CD4-positive, alpha-beta T cell (primary cell): ENCODE data around the gene KIAA2012. TPM values are rescaled to one million over a fixed set of nuclear protein-coding genes. Genes with fewer than 3 reads are reported as not detected.

Source experiments
- ATAC-seq: fragments of 200-7000 bp; cut with Tn5 transposase; one replicate; pipeline ENCODE4 v1.10.0; 2022; ENCODE audit warnings: mild to moderate bottlenecking; ENCODE audit not compliant: poor library complexity
- CTCF ChIA-PET: fragments of 350-600 bp; sonication (Branson Sonifier 250); formaldehyde crosslinking; loops from one replicate; lab custom pipeline; 2021; ENCODE audit warnings: antibody characterized with exemption, inconsistent platforms; lab: Charles Lee
- POLR2A ChIA-PET: fragments of 350-600 bp; sonication (Branson Sonifier 250); formaldehyde crosslinking; loops from one replicate; lab custom pipeline; 2021; ENCODE audit warnings: antibody characterized with exemption, inconsistent platforms; lab: Charles Lee
- DNase-seq, 14 experiments: peaks; one replicate each; pipeline ENCODE4 v3.0.0-alpha.2; 2013 to 2020; ENCODE audit warnings: mixed read lengths in 2 of 14
- H3K27ac ChIP-seq, 2 donors: one replicate each; pipeline versions ENCODE4 v1.5.1 to v1.7.0; 2013; ENCODE audit warnings: low read length in 2 of 2, low read depth in 1 of 2, mild to moderate bottlenecking in 1 of 2
- H3K27me3 ChIP-seq, 2 experiments: 1 replicate in 1 of 2; 2 replicates in 1 of 2; pipeline versions ENCODE4 v1.6.1 to v1.7.0; 2013; ENCODE audit warnings: low read length in 2 of 2, control low read depth in 1 of 2, mild to moderate bottlenecking in 1 of 2, moderate library complexity in 1 of 2; ENCODE audit not compliant: insufficient read depth in 2 of 2, control insufficient read depth in 1 of 2
- H3K36me3 ChIP-seq: one replicate; pipeline ENCODE4 v1.6.1; 2013; ENCODE audit warnings: low read length, control low read depth; ENCODE audit not compliant: insufficient read depth
- H3K4me1 ChIP-seq: one replicate; pipeline ENCODE4 v1.6.1; 2013; ENCODE audit warnings: low read length, control low read depth; ENCODE audit not compliant: insufficient read depth
- H3K4me3 ChIP-seq: one replicate; pipeline ENCODE4 v1.5.1; 2013; ENCODE audit warnings: mild to moderate bottlenecking, low read length, moderate library complexity
- H3K9me3 ChIP-seq, 2 experiments: 1 replicate in 1 of 2; 2 replicates in 1 of 2; pipeline versions ENCODE4 v1.6.1 to v1.7.0; 2013; ENCODE audit warnings: low read length in 2 of 2, mild to moderate bottlenecking in 2 of 2, control low read depth in 1 of 2, moderate library complexity in 1 of 2; ENCODE audit not compliant: control insufficient read depth in 1 of 2, insufficient read depth in 1 of 2
- H3K27ac Mint-ChIP-seq: one replicate; pipeline ENCODE4 v1.8.0; 2020; ENCODE audit warnings: mixed read lengths
- H3K27me3 Mint-ChIP-seq: one replicate; pipeline ENCODE4 v1.8.0; 2021; ENCODE audit warnings: mixed read lengths
- H3K36me3 Mint-ChIP-seq: one replicate; pipeline ENCODE4 v1.8.0; 2021; ENCODE audit warnings: low read depth, mixed read lengths
- H3K4me1 Mint-ChIP-seq: one replicate; pipeline ENCODE4 v1.8.0; 2021; ENCODE audit warnings: low read depth, mixed read lengths
- H3K4me3 Mint-ChIP-seq: one replicate; pipeline ENCODE4 v1.8.0; 2020; ENCODE audit warnings: mild to moderate bottlenecking, mixed read lengths
- H3K9me3 Mint-ChIP-seq: one replicate; pipeline ENCODE4 v1.8.0; 2020; ENCODE audit warnings: mixed read lengths
- CTCF ChIP-seq: fragments of 200-600 bp; IDR thresholded peaks from one replicate; pipeline ENCODE4 v1.8.0; 2022; ENCODE audit warnings: antibody characterized with exemption, mild to moderate bottlenecking
- intact Hi-C, 2 experiments: fragments of 100-400 bp; cut with DNase I in 1 of 2; cut with micrococcal nuclease in 1 of 2; formaldehyde crosslinking; loops; one replicate each; pipeline versions ENCODE4 v1.15.1 to v1.9.0; 2023 to 2025; cut with DNase I, micrococcal nuclease
- total RNA-seq, 174 experiments: library from RNA in 2 of 174; stranded (reverse) in 2 of 174; gene quantifications; one replicate each; pipeline ENCODE4 v1.2.3 and lab custom pipeline; 2021 to 2026

KIAA2012 gene
- total RNA-seq, 2 experiments from 2014 or later: not detected

GRCh38 chr2:202196727-202197126 is 123.7 kb downstream of the KIAA2012 start:
- H3K4me1 ChIP-seq: no peaks in the 10 kb centered on the region
- DNase-seq: no peak
- H3K36me3 Mint-ChIP-seq: no peaks in the 10 kb centered on the region
- H3K27me3 Mint-ChIP-seq: peaks cover 13% of the 10 kb centered on the region
- no peak for ATAC-seq
- ChIA-PET POLR2A (no interaction called here), CTCF (interaction anchor here (0.7 kb wide), 1 partner anchor 191 kb away, joined by 3 read pairs; no protein-coding TSS in a partner anchor)
- no peaks in the 10 kb centered on the region for H3K36me3 ChIP-seq
- H3K4me3 Mint-ChIP-seq: no peak overlapping the region
- no peaks in the 10 kb centered on the region for H3K4me1 Mint-ChIP-seq
- no peak overlapping the region for H3K4me3 ChIP-seq
- H3K27ac Mint-ChIP-seq: no peak overlapping the region
- no peaks in the 10 kb centered on the region for H3K9me3 Mint-ChIP-seq
- no peak overlapping the region for H3K27ac ChIP-seq
- H3K9me3 ChIP-seq: no peaks in the 10 kb centered on the region
- no peak for TF ChIP-seq CTCF
- no peaks in the 10 kb centered on the region for H3K27me3 ChIP-seq
- intact Hi-C loops: no loop called here

- H3K36me3 ChIP-seq: peaks cover 14% of the 10 kb centered on the region
- TF ChIP-seq CTCF: no peak
- DNase-seq (no peak), ATAC-seq (no peak)
- no peak overlapping the region for H3K27ac ChIP-seq
- no peak overlapping the region for H3K27ac Mint-ChIP-seq
- H3K4me3 ChIP-seq: no peak overlapping the region
- H3K27me3 ChIP-seq: no peaks in the 10 kb centered on the region
- intact Hi-C loops: no loop called here
- peaks cover 8% of the 10 kb centered on the region for H3K27me3 Mint-ChIP-seq
- H3K4me1 Mint-ChIP-seq: no peaks in the 10 kb centered on the region
- H3K9me3 ChIP-seq: no peaks in the 10 kb centered on the region
- no peaks in the 10 kb centered on the region for H3K9me3 Mint-ChIP-seq
- no peaks in the 10 kb centered on the region for H3K4me1 ChIP-seq
- CTCF ChIA-PET: no interaction called here
- POLR2A ChIA-PET: no interaction called here
- H3K4me3 Mint-ChIP-seq: no peak overlapping the region
- peaks cover 20% of the 10 kb centered on the region for H3K36me3 Mint-ChIP-seq
Observed at GRCh38 chr2:202201220-202202160, 128.4 kb downstream of the KIAA2012 start.

- H3K4me3 ChIP-seq: no peak overlapping the region
- Mint-ChIP-seq H3K27me3 (no peaks in the 10 kb centered on the region), H3K27ac (no peak overlapping the region), H3K4me3 (no peak overlapping the region), H3K4me1 (no peaks in the 10 kb centered on the region), H3K36me3 (peaks cover 30% of the 10 kb centered on the region), H3K9me3 (no peaks in the 10 kb centered on the region)
- H3K36me3 ChIP-seq: peaks cover 23% of the 10 kb centered on the region
- ATAC-seq (no peak), DNase-seq (no peak)
- ChIA-PET POLR2A (no interaction called here), CTCF (no interaction called here)
- H3K27ac ChIP-seq: no peak overlapping the region
- intact Hi-C loops: no loop called here
- no peaks in the 10 kb centered on the region for H3K27me3 ChIP-seq
- H3K4me1 ChIP-seq: no peaks in the 10 kb centered on the region
- no peak for TF ChIP-seq CTCF
- no peaks in the 10 kb centered on the region for H3K9me3 ChIP-seq
Observed at GRCh38 chr2:202203348-202203747, 130.3 kb downstream of the KIAA2012 start.
